ENCODE results near the gene KLK12.

DNA sequence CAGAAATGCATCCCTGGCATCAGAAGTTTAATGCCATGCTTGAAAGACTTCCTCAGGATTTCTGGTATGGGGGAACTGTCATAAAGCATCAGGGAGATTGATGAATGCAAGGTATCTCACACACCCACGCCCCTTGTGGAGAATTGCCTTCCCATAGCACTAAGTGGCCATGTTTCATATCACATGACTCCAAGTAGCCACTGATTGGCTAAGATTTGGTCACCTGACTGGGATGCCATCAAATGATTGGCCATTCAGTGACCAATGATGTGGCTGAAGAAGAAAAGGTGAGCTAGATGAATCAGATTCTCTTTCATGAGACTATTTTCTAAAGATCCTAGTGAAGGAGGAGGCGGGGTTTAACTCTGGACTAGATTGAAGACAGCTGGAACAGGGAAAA, 40.7 kb downstream of the KLK12 start:
- TF ChIP-seq, protein P1, sequence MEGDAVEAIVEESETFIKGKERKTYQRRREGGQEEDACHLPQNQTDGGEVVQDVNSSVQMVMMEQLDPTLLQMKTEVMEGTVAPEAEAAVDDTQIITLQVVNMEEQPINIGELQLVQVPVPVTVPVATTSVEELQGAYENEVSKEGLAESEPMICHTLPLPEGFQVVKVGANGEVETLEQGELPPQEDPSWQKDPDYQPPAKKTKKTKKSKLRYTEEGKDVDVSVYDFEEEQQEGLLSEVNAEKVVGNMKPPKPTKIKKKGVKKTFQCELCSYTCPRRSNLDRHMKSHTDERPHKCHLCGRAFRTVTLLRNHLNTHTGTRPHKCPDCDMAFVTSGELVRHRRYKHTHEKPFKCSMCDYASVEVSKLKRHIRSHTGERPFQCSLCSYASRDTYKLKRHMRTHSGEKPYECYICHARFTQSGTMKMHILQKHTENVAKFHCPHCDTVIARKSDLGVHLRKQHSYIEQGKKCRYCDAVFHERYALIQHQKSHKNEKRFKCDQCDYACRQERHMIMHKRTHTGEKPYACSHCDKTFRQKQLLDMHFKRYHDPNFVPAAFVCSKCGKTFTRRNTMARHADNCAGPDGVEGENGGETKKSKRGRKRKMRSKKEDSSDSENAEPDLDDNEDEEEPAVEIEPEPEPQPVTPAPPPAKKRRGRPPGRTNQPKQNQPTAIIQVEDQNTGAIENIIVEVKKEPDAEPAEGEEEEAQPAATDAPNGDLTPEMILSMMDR (IDR thresholded peaks at IDR 0.05; ENCODE audit: extremely low read depth in 1 of 2, insufficient read depth in 1 of 2, low read depth in 1 of 2, low read length in 2 of 2), result no peak
- no peak for TF ChIP-seq GATA2 (IDR thresholded peaks at IDR 0.05; ENCODE audit: insufficient read depth, insufficient read length, low read depth, low read length)
- no peak for TF ChIP-seq EZH2 (IDR thresholded peaks at IDR 0.05; ENCODE audit: borderline replicate concordance, low read depth, low read length, severe bottlenecking)
- TF ChIP-seq JUN (IDR thresholded peaks at IDR 0.05; ENCODE audit: borderline replicate concordance, insufficient read depth, insufficient read length, low read depth), result no peak

Measured in endothelial cell of umbilical vein (primary cell).